Ovary (tissue), 9 donors: ENCODE data around the gene LEO1. TPM values are rescaled to one million over a fixed set of nuclear protein-coding genes. Genes with fewer than 3 reads are reported as not detected.

ENCODE experiments used
- DNase-seq, 5 donors: peaks; one replicate each; pipeline ENCODE4 v3.0.0-alpha.2; 2019 to 2020
- H3K27ac ChIP-seq, 2 donors: fragments of 200-600 bp; one replicate each; pipeline versions ENCODE4 v1.5.1 to v1.8.0; 2019 to 2022
- H3K27me3 ChIP-seq: fragments of 200-600 bp; one replicate; pipeline ENCODE4 v1.8.0; 2022
- H3K36me3 ChIP-seq: fragments of 200-600 bp; sonication (generic); one replicate; pipeline ENCODE4 v1.5.1; 2019
- H3K4me1 ChIP-seq: one replicate; pipeline ENCODE4 v1.8.1; 2013; ENCODE audit warnings: mild to moderate bottlenecking, moderate library complexity; ENCODE audit not compliant: insufficient read depth
- H3K4me3 ChIP-seq: fragments of 200-600 bp; sonication (generic); one replicate; pipeline ENCODE4 v1.5.1; 2017
- H3K9me3 ChIP-seq, 2 donors: fragments of 200-600 bp in 1 of 2; sonication (generic) in 1 of 2; one replicate each; pipeline versions ENCODE4 v1.5.1 to v1.8.1; 2013 to 2019; ENCODE audit warnings: mild to moderate bottlenecking in 1 of 2, moderate library complexity in 1 of 2
- CTCF ChIP-seq, 3 donors: fragments of 450-650 bp in 2 of 3; fragments of 200-600 bp in 1 of 3; IDR thresholded peaks; one replicate each; pipeline versions ENCODE4 v1.5.1 to v1.8.0; 2016 to 2022; ENCODE audit warnings: antibody characterized with exemption in 3 of 3, mild to moderate bottlenecking in 1 of 3
- EP300 ChIP-seq: sonication (generic); formaldehyde crosslinking; IDR thresholded peaks from one replicate; pipeline ENCODE4 v1.6.1; 2017; ENCODE audit warnings: antibody characterized with exemption
- POLR2A ChIP-seq: fragments of 450-650 bp; IDR thresholded peaks from one replicate; pipeline ENCODE4 v1.6.1; 2017; ENCODE audit warnings: antibody characterized with exemption, mild to moderate bottlenecking, moderate library complexity
- WGBS, 3 donors: extraction: QIAGEN DNeasy Blood & Tissue Kit in 1 of 3; methylation state at CpG; one replicate each; pipeline versions ENCODE4 v1.1.5 to v1.1.7; 2013 to 2017; 5-methylcytosine and 5-hydroxymethylcytosine counted together
- intact Hi-C, 4 donors: fragments of 100-400 bp; cut with DNase I; formaldehyde crosslinking; loops; one replicate each; pipeline versions ENCODE4 v1.11.0 to v1.15.1; 2022 to 2023
- polyA plus RNA-seq, 2 donors: library from polyadenylated mRNA; stranded (reverse); fragments of 200-250 nt in 1 of 2; fragments of 350-450 nt in 1 of 2; fragmentation: Illumina TruSeq in 1 of 2; extraction: RNeasy Lipid Tissue Mini Kit (QIAGEN cat#74804) in 1 of 2; gene quantifications; one replicate each; pipeline ENCODE4 v1.2.3, GENCODE V29; 2013 to 2014
- total RNA-seq, 7 donors: library from RNA; depleted of rRNA in 2 of 7; stranded (reverse); fragments of >200 nt in 2 of 7; fragmentation: NEBNext Ultra II Directional in 3 of 7; extraction: Animal tissue kit (Norgen Biotek cat#: 25700) in 3 of 7; gene quantifications; one replicate each; pipeline versions ENCODE4 v1.1.0 to v1.2.4, GENCODE V29; 2016 to 2023
- donor health status: DM: no; HTN: no; CAD: no; lungs with moderate emphysema.
- donor health status: DM: no; HTN: no; CAD: no.
- donor health status: Bipolar disorder and iron deficiency.
- donor health status: DM: yes; HTN: yes; CAD: no.
- donor health status: DM: no; HTN: no; CAD: no.
- donor health status: DM: yes; HTN: yes; CAD: no.

Gene LEO1
- total and polyA plus RNA-seq, 9 donors: 6.8 to 22.5 (median 9.6) TPM

- 93 to 95% (median 93%) methylated on average over 1 of the region's 1 CpG for WGBS, 3 donors
- intact Hi-C loops: loop anchor here in 1 of 4 donors (10.0 kb wide), 1 partner anchor 142 kb away; no protein-coding TSS in a partner anchor
- Histone ChIP-seq H3K27me3 (no peaks in the 10 kb centered on the region), H3K4me3 (no peak overlapping the region), H3K9me3 (no peaks in the 10 kb centered on the region), H3K4me1 (no peaks in the 10 kb centered on the region), H3K27ac (no peak overlapping the region), H3K36me3 (no peaks in the 10 kb centered on the region)
- no peak for TF ChIP-seq EP300
- TF ChIP-seq CTCF (IDR thresholded peaks at IDR 0.05): no peak
- no peak for TF ChIP-seq POLR2A
- DNase-seq: no peak
Observed at GRCh38 chr15:51992953-51993352, 21.4 kb upstream of the LEO1 start.

GRCh38 chr15:51991141-51991540 is 19.6 kb upstream of the LEO1 start:
- Histone ChIP-seq H3K4me3 (no peak overlapping the region), H3K27me3 (no peaks in the 10 kb centered on the region), H3K9me3 (no peaks in the 10 kb centered on the region), H3K36me3 (no peaks in the 10 kb centered on the region), H3K27ac (no peak overlapping the region), H3K4me1 (no peaks in the 10 kb centered on the region)
- intact Hi-C loops: loop anchor here in 1 of 4 donors (10.0 kb wide), 1 partner anchor 144 kb away; no protein-coding TSS in a partner anchor
- DNase-seq: no peak
- WGBS, 3 donors: 85 to 86% (median 85%) methylated on average over 4 of the region's 4 CpGs
- TF ChIP-seq POLR2A (no peak), CTCF (IDR thresholded peaks at IDR 0.05) (no peak), EP300 (no peak)

- intact Hi-C loops: loop anchor here in 1 of 4 donors (10.0 kb wide), 1 partner anchor 332 kb away; no protein-coding TSS in a partner anchor
- H3K9me3 ChIP-seq: no peaks in the 10 kb centered on the region
- no peak for DNase-seq
- TF ChIP-seq CTCF (IDR thresholded peaks at IDR 0.05) (no peak), POLR2A (no peak), EP300 (no peak)
- no peaks in the 10 kb centered on the region for H3K36me3 ChIP-seq
- H3K27ac ChIP-seq: no peak overlapping the region
- no peak overlapping the region for H3K4me3 ChIP-seq
- no peaks in the 10 kb centered on the region for H3K27me3 ChIP-seq
- no peaks in the 10 kb centered on the region for H3K4me1 ChIP-seq
Observed at GRCh38 chr15:51982770-51983103, 11.2 kb upstream of the LEO1 start.

GRCh38 chr15:51982013-51982769 is 10.6 kb upstream of the LEO1 start:
- H3K27me3 ChIP-seq: no peaks in the 10 kb centered on the region
- H3K4me1 ChIP-seq: no peaks in the 10 kb centered on the region
- H3K36me3 ChIP-seq: no peaks in the 10 kb centered on the region
- no peak overlapping the region for H3K27ac ChIP-seq
- TF ChIP-seq POLR2A (no peak), CTCF (IDR thresholded peaks at IDR 0.05) (no peak), EP300 (no peak)
- 7 to 10% (median 9%) methylated on average over 7 of the region's 7 CpGs for WGBS, 3 donors
- intact Hi-C loops: loop anchor here in 1 of 4 donors (10.0 kb wide), 1 partner anchor 333 kb away; no protein-coding TSS in a partner anchor
- H3K4me3 ChIP-seq: no peak overlapping the region
- H3K9me3 ChIP-seq: no peaks in the 10 kb centered on the region
- no peak for DNase-seq
